Measurements from ENCODE around the gene TXNL4B.

DNA sequence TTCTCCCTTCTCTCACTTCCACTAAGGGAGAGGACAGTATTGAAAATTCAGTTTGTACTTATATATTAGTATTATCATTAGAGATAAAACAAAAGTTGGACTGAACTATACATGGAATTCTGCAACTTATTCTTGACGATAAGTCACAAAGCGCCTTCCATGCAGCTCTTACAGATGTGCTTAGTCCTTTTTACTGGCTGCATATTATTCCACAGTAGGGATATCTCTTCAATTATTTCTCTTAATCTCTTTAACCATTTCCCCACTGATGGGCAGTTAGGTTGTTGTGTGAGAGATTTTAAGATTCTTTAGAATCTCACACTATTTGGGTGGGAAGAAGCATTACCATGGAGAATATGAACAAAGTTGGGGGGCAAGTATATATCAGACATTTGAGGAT is 46.5 kb upstream of the TXNL4B start:
- TF ChIP-seq POLR2AphosphoS5 (IDR thresholded peaks at IDR 0.05; ENCODE audit: low read depth, low read length) (no peak), SIN3A (IDR thresholded peaks at IDR 0.05; ENCODE audit: borderline replicate concordance, insufficient read depth, low read length) (no peak), TAF1 (IDR thresholded peaks at IDR 0.05; ENCODE audit: borderline replicate concordance, insufficient read depth, low read length) (no peak)
- TF ChIP-seq, protein P1, sequence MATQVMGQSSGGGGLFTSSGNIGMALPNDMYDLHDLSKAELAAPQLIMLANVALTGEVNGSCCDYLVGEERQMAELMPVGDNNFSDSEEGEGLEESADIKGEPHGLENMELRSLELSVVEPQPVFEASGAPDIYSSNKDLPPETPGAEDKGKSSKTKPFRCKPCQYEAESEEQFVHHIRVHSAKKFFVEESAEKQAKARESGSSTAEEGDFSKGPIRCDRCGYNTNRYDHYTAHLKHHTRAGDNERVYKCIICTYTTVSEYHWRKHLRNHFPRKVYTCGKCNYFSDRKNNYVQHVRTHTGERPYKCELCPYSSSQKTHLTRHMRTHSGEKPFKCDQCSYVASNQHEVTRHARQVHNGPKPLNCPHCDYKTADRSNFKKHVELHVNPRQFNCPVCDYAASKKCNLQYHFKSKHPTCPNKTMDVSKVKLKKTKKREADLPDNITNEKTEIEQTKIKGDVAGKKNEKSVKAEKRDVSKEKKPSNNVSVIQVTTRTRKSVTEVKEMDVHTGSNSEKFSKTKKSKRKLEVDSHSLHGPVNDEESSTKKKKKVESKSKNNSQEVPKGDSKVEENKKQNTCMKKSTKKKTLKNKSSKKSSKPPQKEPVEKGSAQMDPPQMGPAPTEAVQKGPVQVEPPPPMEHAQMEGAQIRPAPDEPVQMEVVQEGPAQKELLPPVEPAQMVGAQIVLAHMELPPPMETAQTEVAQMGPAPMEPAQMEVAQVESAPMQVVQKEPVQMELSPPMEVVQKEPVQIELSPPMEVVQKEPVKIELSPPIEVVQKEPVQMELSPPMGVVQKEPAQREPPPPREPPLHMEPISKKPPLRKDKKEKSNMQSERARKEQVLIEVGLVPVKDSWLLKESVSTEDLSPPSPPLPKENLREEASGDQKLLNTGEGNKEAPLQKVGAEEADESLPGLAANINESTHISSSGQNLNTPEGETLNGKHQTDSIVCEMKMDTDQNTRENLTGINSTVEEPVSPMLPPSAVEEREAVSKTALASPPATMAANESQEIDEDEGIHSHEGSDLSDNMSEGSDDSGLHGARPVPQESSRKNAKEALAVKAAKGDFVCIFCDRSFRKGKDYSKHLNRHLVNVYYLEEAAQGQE (IDR thresholded peaks at IDR 0.05; ENCODE audit: insufficient read depth in 1 of 2, low read depth in 2 of 2, low read length in 2 of 2), result no peak
